HCT116 (cell line): ENCODE data around the gene SLC8A1. TPM values are rescaled to one million over a fixed set of nuclear protein-coding genes. Genes with fewer than 3 reads are reported as not detected.

Source experiments
- ATAC-seq: fragments of 200-7000 bp; cut with Tn5 transposase; 2 replicates; pipeline ENCODE4 v1.9.1; 2020; ENCODE audit warnings: mild to moderate bottlenecking, moderate library complexity
- BruUV-seq: library from RNA; stranded (reverse); fragments of 400-500 nt; replicated peaks from 2 replicates; lab custom pipeline; 2021; lab: Mats Ljungman, UMichigan
- CTCF ChIA-PET: fragments of 300-600 bp; sonication (Branson Sonifier 250); formaldehyde crosslinking; loops from one replicate; lab custom pipeline; 2021; ENCODE audit warnings: antibody characterized with exemption; lab: Charles Lee
- POLR2A ChIA-PET: fragments of 300-600, 350-600 bp; sonication (Branson Sonifier 250); formaldehyde crosslinking; loops from one replicate; lab custom pipeline; 2021; ENCODE audit warnings: antibody characterized with exemption; lab: Charles Lee
- RAD21 ChIA-PET, 2 experiments: fragments of 300-600 bp; sonication (Branson Sonifier 250); formaldehyde crosslinking; loops; one replicate each; lab custom pipeline; 2023; ENCODE audit warnings: low total read pairs in 2 of 2; ENCODE audit not compliant: uncharacterized antibody in 2 of 2, unreplicated experiment in 2 of 2, low non-redundant PET in 1 of 2; lab: Charles Lee
- DNase-seq: peaks from one replicate; pipeline ENCODE4 v3.0.0-alpha.2; 2010; ENCODE audit warnings: low read depth, low spot score
- H2AFZ ChIP-seq: fragments of 200-600 bp; shearing (Covaris generic), sonication (generic); 2 replicates; pipeline ENCODE4 v1.6.1; 2017; ENCODE audit warnings: low read depth, mixed run types, mixed read lengths, antibody characterized with exemption, low read length; ENCODE audit not compliant: poor library complexity, severe bottlenecking
- H3K27ac ChIP-seq: 2 replicates; pipeline ENCODE4 v1.5.1; 2012; ENCODE audit warnings: low read depth, low read length
- H3K27me3 ChIP-seq: fragments of 200-600 bp; sonication (generic); 2 replicates; pipeline ENCODE4 v1.6.1; 2016; ENCODE audit warnings: mixed run types, low read length, mixed read lengths; ENCODE audit not compliant: insufficient read depth
- H3K36me3 ChIP-seq, 2 experiments: fragments of 200-500 bp in 1 of 2; fragments of 200-600 bp in 1 of 2; sonication (Bioruptor generic) in 1 of 2; sonication (generic) in 1 of 2; 2 replicates each; pipeline versions ENCODE4 v1.5.1 to v1.6.1; 2014 to 2016; ENCODE audit warnings: low read length in 2 of 2, inconsistent platforms in 1 of 2, mixed read lengths in 1 of 2, mixed run types in 1 of 2; ENCODE audit not compliant: insufficient read depth in 2 of 2, control insufficient read depth in 1 of 2
- H3K4me1 ChIP-seq, 2 experiments: fragments of 200-600 bp in 1 of 2; sonication (generic) in 1 of 2; 2 replicates each; pipeline versions ENCODE4 v1.5.1 to v1.6.1; 2012 to 2017; ENCODE audit warnings: low read length in 2 of 2, inconsistent platforms in 1 of 2, mild to moderate bottlenecking in 1 of 2, mixed read lengths in 1 of 2, mixed run types in 1 of 2, moderate library complexity in 1 of 2; ENCODE audit not compliant: insufficient read depth in 2 of 2, control insufficient read depth in 1 of 2
- H3K4me2 ChIP-seq: fragments of 200-600 bp; sonication (generic); 2 replicates; pipeline ENCODE4 v1.6.1; 2017; ENCODE audit warnings: mixed run types, low read length, mixed read lengths
- H3K4me3 ChIP-seq, 2 experiments: fragments of 200-600 bp in 1 of 2; sonication (generic) in 1 of 2; replicated peaks in 1 of 2; 2 replicates each; pipeline ENCODE4 v1.5.1; 2011 to 2016; ENCODE audit warnings: low read length in 2 of 2, control low read depth in 1 of 2, low read depth in 1 of 2, mild to moderate bottlenecking in 1 of 2, mixed read lengths in 1 of 2, mixed run types in 1 of 2
- H3K79me2 ChIP-seq: fragments of 200-600 bp; sonication (generic); 2 replicates; pipeline ENCODE4 v1.6.1; 2017; ENCODE audit warnings: mild to moderate bottlenecking, mixed run types, low read length, moderate library complexity, mixed read lengths; ENCODE audit not compliant: insufficient read depth
- H3K9ac ChIP-seq: fragments of 200-600 bp; sonication (generic); 2 replicates; pipeline ENCODE4 v1.6.1; 2016; ENCODE audit warnings: low read length, mixed read lengths
- H3K9me2 ChIP-seq: fragments of 200-600 bp; sonication (generic), shearing (Covaris generic); 2 replicates; pipeline ENCODE4 v1.6.1; 2017; ENCODE audit warnings: mixed run types, mild to moderate bottlenecking, moderate library complexity; ENCODE audit not compliant: insufficient read depth
- H3K9me3 ChIP-seq, 2 experiments: fragments of 200-500 bp in 1 of 2; fragments of 200-600 bp in 1 of 2; sonication (Bioruptor generic) in 1 of 2; sonication (generic) in 1 of 2; 2 replicates each; pipeline ENCODE4 v1.6.1; 2014 to 2017; ENCODE audit warnings: low read length in 2 of 2, mixed read lengths in 2 of 2, inconsistent platforms in 1 of 2, low read depth in 1 of 2, mild to moderate bottlenecking in 1 of 2, mixed run types in 1 of 2, moderate library complexity in 1 of 2; ENCODE audit not compliant: control insufficient read depth in 1 of 2, insufficient read depth in 1 of 2
- H4K20me1 ChIP-seq: fragments of 200-600 bp; sonication (generic), shearing (Covaris generic); 2 replicates; pipeline ENCODE4 v1.6.1; 2017; ENCODE audit warnings: mixed run types, mild to moderate bottlenecking, moderate library complexity; ENCODE audit not compliant: insufficient read depth
- CBX3 ChIP-seq: IDR thresholded peaks from 2 replicates; pipeline ENCODE4 v1.6.1; 2012; ENCODE audit warnings: low read depth
- EGR1 ChIP-seq: IDR thresholded peaks from 2 replicates; pipeline ENCODE4 v1.6.1; 2012; ENCODE audit warnings: low read depth
- EZH2phosphoT487 ChIP-seq: fragments of 200-600 bp; IDR thresholded peaks from 2 replicates; pipeline ENCODE4 v1.6.1; 2018; ENCODE audit warnings: antibody characterized with exemption, borderline replicate concordance
- POLR2A ChIP-seq: IDR thresholded peaks from 2 replicates; pipeline ENCODE4 v1.7.0; 2011; ENCODE audit warnings: borderline replicate concordance; ENCODE audit not compliant: insufficient read depth, insufficient read length; ENCODE audit errors: extremely low read depth
- POLR2AphosphoS5 ChIP-seq: IDR thresholded peaks from 2 replicates; pipeline ENCODE4 v1.6.1; 2011; ENCODE audit warnings: mild to moderate bottlenecking, low read depth, low read length, moderate library complexity
- RAD21 ChIP-seq: IDR thresholded peaks from 2 replicates; pipeline ENCODE4 v1.6.1; 2012; ENCODE audit warnings: low read depth, mild to moderate bottlenecking
- SIN3A ChIP-seq: IDR thresholded peaks from 2 replicates; pipeline ENCODE4 v1.6.1; 2012; ENCODE audit warnings: low read depth
- YY1 ChIP-seq: IDR thresholded peaks from 2 replicates; pipeline ENCODE4 v1.6.1; 2011; ENCODE audit warnings: low read length, low read depth, moderate library complexity, mild to moderate bottlenecking; ENCODE audit not compliant: insufficient replicate concordance; ENCODE audit errors: extremely low read depth
- ZFX ChIP-seq: fragments of 450-650 bp; IDR thresholded peaks from 2 replicates; pipeline ENCODE4 v1.6.1; 2017
- ZNF274 ChIP-seq: fragments of 200-500 bp; sonication (Bioruptor generic); IDR thresholded peaks from 2 replicates; pipeline ENCODE4 v1.6.1; 2014; ENCODE audit warnings: mild to moderate bottlenecking, low read depth, low read length, inconsistent platforms
- intact Hi-C: fragments of 100-400 bp; cut with micrococcal nuclease; formaldehyde crosslinking; loops from 2 replicates; pipeline ENCODE4 v1.10.0; 2022
- total RNA-seq: library from RNA; stranded (reverse); gene quantifications from one replicate; pipeline ENCODE4 v1.2.1, GENCODE V29; 2021; ENCODE audit not compliant: unreplicated experiment
- TF ChIP-seq, protein P1 (sequence below): IDR thresholded peaks from 2 replicates; pipeline ENCODE4 v1.6.1; 2011; ENCODE audit warnings: mild to moderate bottlenecking, low read length, moderate library complexity; ENCODE audit not compliant: insufficient replicate concordance; ENCODE audit errors: extremely low read depth

SLC8A1 gene
- total RNA-seq, 1 experiment from 2014 or later = 0.07 TPM

DNA sequence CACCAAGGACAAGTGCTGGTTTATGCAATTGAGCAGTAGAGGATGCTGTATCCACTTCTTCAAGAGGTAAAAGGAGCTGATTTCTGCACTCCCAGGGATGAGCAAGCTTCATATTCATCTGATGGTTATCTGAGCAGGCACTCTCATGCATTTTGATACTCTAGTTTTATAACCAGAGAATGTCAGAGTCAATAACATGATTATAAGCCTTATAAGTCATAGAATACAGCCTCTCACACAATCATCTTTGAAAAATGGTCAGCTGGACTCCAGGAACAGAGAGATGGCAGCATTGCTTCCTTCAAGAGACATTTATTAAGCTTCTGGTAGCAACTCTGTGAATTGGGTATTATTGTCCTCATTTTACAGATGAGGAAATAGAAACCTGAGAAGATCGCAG lies 167.1 kb downstream of the SLC8A1 start:
- intact Hi-C loops = no loop called here

More for the DNA sequence above, 167.1 kb downstream of the SLC8A1 start:
- H3K27ac ChIP-seq = no peak overlapping the region
- H3K9me2 ChIP-seq = no peaks in the 10 kb centered on the region
- no peaks in the 10 kb centered on the region for H3K4me1 ChIP-seq
- no peaks in the 10 kb centered on the region for H3K36me3 ChIP-seq
- ChIA-PET RAD21 (no interaction called here), POLR2A (no interaction called here), CTCF (no interaction called here)
- TF ChIP-seq EGR1 (no peak), SIN3A (no peak), EZH2phosphoT487 (no peak), CBX3 (no peak), ZFX (no peak), POLR2A (no peak), RAD21 (no peak), YY1 (no peak), POLR2AphosphoS5 (no peak), ZNF274 (no peak)
- TF ChIP-seq, protein P1, sequence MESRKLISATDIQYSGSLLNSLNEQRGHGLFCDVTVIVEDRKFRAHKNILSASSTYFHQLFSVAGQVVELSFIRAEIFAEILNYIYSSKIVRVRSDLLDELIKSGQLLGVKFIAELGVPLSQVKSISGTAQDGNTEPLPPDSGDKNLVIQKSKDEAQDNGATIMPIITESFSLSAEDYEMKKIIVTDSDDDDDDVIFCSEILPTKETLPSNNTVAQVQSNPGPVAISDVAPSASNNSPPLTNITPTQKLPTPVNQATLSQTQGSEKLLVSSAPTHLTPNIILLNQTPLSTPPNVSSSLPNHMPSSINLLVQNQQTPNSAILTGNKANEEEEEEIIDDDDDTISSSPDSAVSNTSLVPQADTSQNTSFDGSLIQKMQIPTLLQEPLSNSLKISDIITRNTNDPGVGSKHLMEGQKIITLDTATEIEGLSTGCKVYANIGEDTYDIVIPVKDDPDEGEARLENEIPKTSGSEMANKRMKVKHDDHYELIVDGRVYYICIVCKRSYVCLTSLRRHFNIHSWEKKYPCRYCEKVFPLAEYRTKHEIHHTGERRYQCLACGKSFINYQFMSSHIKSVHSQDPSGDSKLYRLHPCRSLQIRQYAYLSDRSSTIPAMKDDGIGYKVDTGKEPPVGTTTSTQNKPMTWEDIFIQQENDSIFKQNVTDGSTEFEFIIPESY = no peak
- BruUV-seq = no TSS peak
- no peaks in the 10 kb centered on the region for H3K9me3 ChIP-seq
- ATAC-seq (no peak), DNase-seq (no peak)
- H3K4me3 ChIP-seq = no peak overlapping the region
- H3K9ac ChIP-seq = no peak overlapping the region
- H2AFZ ChIP-seq = no peak overlapping the region
- H3K4me2 ChIP-seq = no peak overlapping the region
- no peaks in the 10 kb centered on the region for H4K20me1 ChIP-seq
- peaks cover 42% of the 10 kb centered on the region for H3K27me3 ChIP-seq
- H3K79me2 ChIP-seq = no peaks in the 10 kb centered on the region
